Muscle of leg (tissue), 11 donors: ENCODE data around the gene TBC1D5. TPM values are rescaled to one million over a fixed set of nuclear protein-coding genes. Genes with fewer than 3 reads are reported as not detected.
A peak's percentile ranks its signal among the peaks of the same experiment; 100 is the strongest.

Experiments
- DNase-seq: peaks from one replicate; pipeline ENCODE4 v3.0.0; 2013
- H3K27ac ChIP-seq: one replicate; pipeline ENCODE4 v1.5.1; 2013; ENCODE audit warnings: mild to moderate bottlenecking, low read length, control low read depth
- H3K27me3 ChIP-seq: one replicate; pipeline ENCODE4 v1.6.1; 2013; ENCODE audit warnings: low read length; ENCODE audit not compliant: control insufficient read depth, insufficient read depth
- H3K36me3 ChIP-seq: one replicate; pipeline ENCODE4 v1.6.1; 2013; ENCODE audit warnings: low read length; ENCODE audit not compliant: control insufficient read depth, insufficient read depth
- H3K4me1 ChIP-seq: one replicate; pipeline ENCODE4 v1.6.1; 2013; ENCODE audit warnings: low read length; ENCODE audit not compliant: control insufficient read depth, insufficient read depth
- H3K4me3 ChIP-seq: one replicate; pipeline ENCODE4 v1.5.1; 2013; ENCODE audit warnings: low read length, control low read depth
- H3K9me3 ChIP-seq: replicated peaks from 2 replicates; pipeline ENCODE4 v1.6.1; 2013; ENCODE audit warnings: low read depth, low read length; ENCODE audit not compliant: control insufficient read depth
- WGBS: methylation state at CpG from one replicate; pipeline ENCODE4 v1.1.5; 2013; ENCODE audit warnings: missing lambda C conversion rate; ENCODE audit not compliant: insufficient coverage; 5-methylcytosine and 5-hydroxymethylcytosine counted together
- polyA plus RNA-seq, 8 donors: library from polyadenylated mRNA; unstranded; fragments of 120-200 nt; gene quantifications; one replicate each; pipeline versions ENCODE4 v1.2.1 to v1.2.3, GENCODE V29; 2013; ENCODE audit warnings: inconsistent platforms in 1 of 8, low replicate concordance in 1 of 8; ENCODE audit not compliant: insufficient read length in 8 of 8, insufficient read depth in 1 of 8
- total RNA-seq: library from RNA; stranded (reverse); fragments of 120-200 nt; gene quantifications from one replicate; pipeline ENCODE4 v1.2.4, GENCODE V29; 2013

The TBC1D5 gene
- total and polyA plus RNA-seq, 9 donors: 19.0 to 58.7 (median 32.6) TPM

- no peaks in the 10 kb centered on the region for H3K9me3 ChIP-seq
- H3K4me3 ChIP-seq: no peak overlapping the region
- no peak for DNase-seq
- no CpG with 5 or more reads among the region's 2 CpGs for WGBS
- no peak overlapping the region for H3K27ac ChIP-seq
- H3K36me3 ChIP-seq: no peaks in the 10 kb centered on the region
- H3K4me1 ChIP-seq: no peaks in the 10 kb centered on the region
- no peaks in the 10 kb centered on the region for H3K27me3 ChIP-seq
Measured at GRCh38 chr3:17431484-17432045, 310.9 kb downstream of the TBC1D5 start.

GRCh38 chr3:17431004-17431403, 311.4 kb downstream of the TBC1D5 start:
- H3K4me1 ChIP-seq: no peaks in the 10 kb centered on the region
- no peaks in the 10 kb centered on the region for H3K9me3 ChIP-seq
- no peaks in the 10 kb centered on the region for H3K36me3 ChIP-seq
- no peak overlapping the region for H3K4me3 ChIP-seq
- no peaks in the 10 kb centered on the region for H3K27me3 ChIP-seq
- H3K27ac ChIP-seq: no peak overlapping the region
- WGBS: no CpG with 5 or more reads among the region's 2 CpGs
- DNase-seq: peak; percentile 39

DNA sequence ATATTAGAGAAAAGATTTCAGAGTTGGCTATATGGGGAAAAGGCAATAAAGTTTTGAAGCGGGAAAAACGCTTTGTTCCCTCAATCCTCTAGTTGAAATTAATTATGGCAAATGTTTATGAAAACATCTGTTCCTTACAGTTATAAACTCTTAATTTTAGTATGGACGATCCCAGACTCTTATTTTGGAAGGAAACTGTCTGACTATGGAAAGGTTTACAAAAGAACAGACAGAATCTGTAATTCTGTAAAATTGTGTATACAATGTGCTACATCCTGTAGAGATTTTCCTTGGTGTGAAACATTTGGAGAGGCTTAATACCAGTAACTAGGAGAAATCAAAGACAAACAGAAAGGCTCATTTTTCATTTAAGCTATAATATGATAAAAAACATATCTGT, 311.8 kb downstream of the TBC1D5 start:
- H3K27me3 ChIP-seq: no peaks in the 10 kb centered on the region
- no peaks in the 10 kb centered on the region for H3K36me3 ChIP-seq
- H3K9me3 ChIP-seq: no peaks in the 10 kb centered on the region
- H3K4me3 ChIP-seq: no peak overlapping the region
- no peak for DNase-seq
- H3K4me1 ChIP-seq: no peaks in the 10 kb centered on the region
- no peak overlapping the region for H3K27ac ChIP-seq
- WGBS: no CpG with 5 or more reads among the region's 3 CpGs

- Histone ChIP-seq H3K36me3 (no peaks in the 10 kb centered on the region), H3K4me1 (no peaks in the 10 kb centered on the region), H3K27me3 (no peaks in the 10 kb centered on the region), H3K4me3 (no peak overlapping the region), H3K9me3 (no peaks in the 10 kb centered on the region), H3K27ac (no peak overlapping the region)
- no CpG with 5 or more reads among the region's 4 CpGs for WGBS
- peak; percentile 80 for DNase-seq
Measured at GRCh38 chr3:17423786-17424536, 318.5 kb downstream of the TBC1D5 start.

DNA sequence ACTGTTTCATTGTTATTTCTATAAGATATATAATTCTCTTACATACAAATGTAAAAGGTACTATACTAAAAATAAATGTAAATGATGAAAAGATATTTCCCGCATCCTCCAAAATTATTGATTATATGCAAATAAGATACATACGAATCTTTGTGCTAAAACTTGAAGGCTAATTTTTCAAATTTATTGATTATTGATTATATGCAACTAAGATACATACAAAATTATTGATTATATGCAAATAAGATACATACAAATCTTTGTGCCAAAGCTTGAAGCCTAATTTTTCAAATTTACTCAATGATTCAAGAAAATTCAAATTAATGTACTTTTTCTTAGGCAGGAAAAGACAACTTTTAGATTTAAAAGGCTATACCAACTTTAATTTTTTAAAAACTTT, 319.8 kb downstream of the TBC1D5 start:
- Histone ChIP-seq H3K27me3 (no peaks in the 10 kb centered on the region), H3K9me3 (no peaks in the 10 kb centered on the region), H3K36me3 (no peaks in the 10 kb centered on the region), H3K4me1 (no peaks in the 10 kb centered on the region), H3K27ac (no peak overlapping the region), H3K4me3 (no peak overlapping the region)
- no peak for DNase-seq
- WGBS: no CpG with 5 or more reads among the region's 2 CpGs

DNA sequence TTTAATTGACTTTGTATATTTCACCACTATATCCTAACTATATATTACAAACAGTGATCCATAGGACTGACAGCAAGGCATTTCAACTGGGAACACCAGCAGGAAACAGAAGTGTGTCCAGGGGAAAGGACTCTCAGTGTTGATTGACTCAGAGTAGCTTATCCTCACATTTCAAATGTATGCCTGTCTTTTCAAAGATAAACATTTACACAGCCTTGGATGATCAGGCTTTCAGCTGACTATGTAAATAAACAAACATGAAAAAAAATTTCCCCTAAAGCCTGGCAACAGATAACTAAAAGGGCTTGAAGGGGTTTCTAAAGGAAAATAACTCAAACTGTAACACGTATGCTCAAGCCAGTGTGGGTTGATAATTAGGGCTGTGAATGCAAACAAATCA, 321.8 kb downstream of the TBC1D5 start:
- Histone ChIP-seq H3K4me3 (no peak overlapping the region), H3K27ac (no peak overlapping the region), H3K9me3 (no peaks in the 10 kb centered on the region), H3K36me3 (no peaks in the 10 kb centered on the region), H3K27me3 (no peaks in the 10 kb centered on the region), H3K4me1 (no peaks in the 10 kb centered on the region)
- no peak for DNase-seq
- no CpG with 5 or more reads among the region's 1 CpG for WGBS

GRCh38 chr3:17412950-17413530, 329.4 kb downstream of the TBC1D5 start:
- H3K4me3 ChIP-seq: no peak overlapping the region
- H3K9me3 ChIP-seq: no peaks in the 10 kb centered on the region
- DNase-seq: peak; percentile 46
- H3K4me1 ChIP-seq: no peaks in the 10 kb centered on the region
- H3K27ac ChIP-seq: no peak overlapping the region
- no peaks in the 10 kb centered on the region for H3K36me3 ChIP-seq
- no peaks in the 10 kb centered on the region for H3K27me3 ChIP-seq

- Histone ChIP-seq H3K27me3 (no peaks in the 10 kb centered on the region), H3K4me1 (no peaks in the 10 kb centered on the region), H3K9me3 (no peaks in the 10 kb centered on the region), H3K36me3 (no peaks in the 10 kb centered on the region), H3K27ac (no peak overlapping the region), H3K4me3 (no peak overlapping the region)
- no peak for DNase-seq
- no CpG with 5 or more reads among the region's 3 CpGs for WGBS
Measured at GRCh38 chr3:17411157-17411877, 331.1 kb downstream of the TBC1D5 start.

- Histone ChIP-seq H3K36me3 (peaks cover 2% of the 10 kb centered on the region), H3K4me1 (no peaks in the 10 kb centered on the region), H3K9me3 (no peaks in the 10 kb centered on the region), H3K27me3 (no peaks in the 10 kb centered on the region), H3K4me3 (no peak overlapping the region), H3K27ac (no peak overlapping the region)
- no peak for DNase-seq
- 100% methylated on average over 2 of the region's 2 CpGs for WGBS
Measured at GRCh38 chr3:17407576-17407975, 334.9 kb downstream of the TBC1D5 start.

- no peaks in the 10 kb centered on the region for H3K4me1 ChIP-seq
- no peaks in the 10 kb centered on the region for H3K9me3 ChIP-seq
- WGBS: no CpG with 5 or more reads among the region's 2 CpGs
- H3K27me3 ChIP-seq: no peaks in the 10 kb centered on the region
- peaks cover 5% of the 10 kb centered on the region for H3K36me3 ChIP-seq
- no peak overlapping the region for H3K4me3 ChIP-seq
- DNase-seq: no peak
- H3K27ac ChIP-seq: no peak overlapping the region
Measured at GRCh38 chr3:17404548-17404947, 337.9 kb downstream of the TBC1D5 start.
